ENCODE results near the gene CDC14B. TPM values are rescaled to one million over a fixed set of nuclear protein-coding genes. Genes with fewer than 3 reads are reported as not detected.

CDC14B gene
- total RNA-seq = 0.81 and 10.7 TPM in 2 replicates

GRCh38 chr9:96619491-96620180, at the start of gene CDC14B:
Gene CDC14B (minus strand): TSS chr9:96619843. CDS start chr9:96619378, 465 bp downstream.

GRCh38 chr9:96655198-96655851, 35.7 kb upstream of the CDC14B start, which contains the start of gene PRXL2C:
Gene PRXL2C (minus strand): TSS chr9:96655317. CDS start chr9:96655281, 36 bp downstream.

Other genes with a start within 250 kb of the CDC14B start
- gene SLC35D2, start 236.1 kb downstream of the CDC14B start, total RNA-seq = 16.0 and 25.5 TPM in 2 replicates
- gene ZNF367, start 201.5 kb downstream of the CDC14B start, total RNA-seq = 9.1 and 9.6 TPM in 2 replicates
- 6.5 and 10.1 TPM in 2 replicates for gene HABP4, start 169.7 kb downstream of the CDC14B start, total RNA-seq
- 15.0 and 20.6 TPM in 2 replicates for gene PRXL2C, start 35.5 kb upstream of the CDC14B start, total RNA-seq
- 9.1 and 14.3 TPM in 2 replicates for gene ZNF510, start 158.2 kb upstream of the CDC14B start, total RNA-seq
- 1.8 and 4.7 TPM in 2 replicates for gene ZNF782, start 234.7 kb upstream of the CDC14B start, total RNA-seq